ENCODE data around the gene DLGAP1. TPM values are rescaled to one million over a fixed set of nuclear protein-coding genes. Genes with fewer than 3 reads are reported as not detected.

Gene DLGAP1
- total and polyA plus RNA-seq, 2 of the 4 experiments (the other 2 are of a cell fraction), result under 0.01 to 0.09 TPM

- no peak for TF ChIP-seq SMC3 (IDR thresholded peaks at IDR 0.05; ENCODE audit: low read depth, low read length)
- TF ChIP-seq RFX5 (IDR thresholded peaks at IDR 0.05; ENCODE audit: low read depth, low read length), result no peak
- no peak for TF ChIP-seq MAFK (IDR thresholded peaks at IDR 0.05; ENCODE audit: low read depth, low read length)
These were observed 952.5 kb downstream of the DLGAP1 start (continued) for GRCh38 chr18:3502650-3503049.

DNA sequence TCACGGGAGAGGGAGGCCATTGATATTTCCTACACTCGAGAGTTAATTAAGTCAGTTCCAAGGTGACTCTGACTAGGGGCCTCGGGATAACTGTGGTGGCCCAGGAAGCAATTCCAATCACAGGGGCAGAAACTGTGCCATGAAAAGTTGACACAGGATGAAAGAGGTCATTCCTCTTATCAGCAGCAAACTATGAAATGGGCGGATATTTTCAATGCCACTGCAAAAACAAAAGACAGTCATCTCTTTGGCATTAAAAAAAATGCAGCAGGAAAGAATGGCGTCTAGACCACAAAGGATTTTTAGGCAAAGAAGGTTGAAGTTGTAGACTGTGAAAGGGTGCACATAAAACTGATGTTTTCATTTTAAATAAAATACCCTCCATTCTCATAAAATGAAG, 955.1 kb downstream of the DLGAP1 start:
- no peak overlapping the region for H3K56ac ChIP-seq (ENCODE audit: extremely low read depth, insufficient read depth, low read length)
- no peak overlapping the region for H2BK20ac ChIP-seq (ENCODE audit: low read depth, low read length)
- H3K9me1 ChIP-seq (ENCODE audit: insufficient read depth, low read length), result no peaks in the 10 kb centered on the region
- peak overlapping the region; percentile 20; the same call in 1 of the 2 replicates for H3K23ac ChIP-seq (ENCODE audit: low read depth, low read length)
- ATAC-seq (ENCODE audit: low read depth) (no peak), DNase-seq (no peak)
- H3K9me3 ChIP-seq (ENCODE audit: control insufficient read depth, insufficient read depth, low read length), result no peaks in the 10 kb centered on the region
- dilution Hi-C loops (cut with HindIII; ENCODE audit: low sequenced_read_pairs, unreplicated experiment) (no loop called here), intact Hi-C loops (cut with micrococcal nuclease) (no loop called here), in situ Hi-C loops (cut with MboI; ENCODE audit: low sequenced_read_pairs) (no loop called here)
- no peaks in the 10 kb centered on the region for H3K27me3 ChIP-seq (ENCODE audit: control insufficient read depth, insufficient read depth, low read length)
- H3K9ac ChIP-seq (ENCODE audit: low read depth, low read length), result no peak overlapping the region
- H2BK15ac ChIP-seq (ENCODE audit: low read depth, low read length), result no peak overlapping the region
- TF ChIP-seq MAFK (IDR thresholded peaks at IDR 0.05; ENCODE audit: low read depth, low read length), result no peak
- TF ChIP-seq SMC3 (IDR thresholded peaks at IDR 0.05; ENCODE audit: low read depth, low read length), result no peak
- TF ChIP-seq, protein P1, sequence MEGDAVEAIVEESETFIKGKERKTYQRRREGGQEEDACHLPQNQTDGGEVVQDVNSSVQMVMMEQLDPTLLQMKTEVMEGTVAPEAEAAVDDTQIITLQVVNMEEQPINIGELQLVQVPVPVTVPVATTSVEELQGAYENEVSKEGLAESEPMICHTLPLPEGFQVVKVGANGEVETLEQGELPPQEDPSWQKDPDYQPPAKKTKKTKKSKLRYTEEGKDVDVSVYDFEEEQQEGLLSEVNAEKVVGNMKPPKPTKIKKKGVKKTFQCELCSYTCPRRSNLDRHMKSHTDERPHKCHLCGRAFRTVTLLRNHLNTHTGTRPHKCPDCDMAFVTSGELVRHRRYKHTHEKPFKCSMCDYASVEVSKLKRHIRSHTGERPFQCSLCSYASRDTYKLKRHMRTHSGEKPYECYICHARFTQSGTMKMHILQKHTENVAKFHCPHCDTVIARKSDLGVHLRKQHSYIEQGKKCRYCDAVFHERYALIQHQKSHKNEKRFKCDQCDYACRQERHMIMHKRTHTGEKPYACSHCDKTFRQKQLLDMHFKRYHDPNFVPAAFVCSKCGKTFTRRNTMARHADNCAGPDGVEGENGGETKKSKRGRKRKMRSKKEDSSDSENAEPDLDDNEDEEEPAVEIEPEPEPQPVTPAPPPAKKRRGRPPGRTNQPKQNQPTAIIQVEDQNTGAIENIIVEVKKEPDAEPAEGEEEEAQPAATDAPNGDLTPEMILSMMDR (conservative IDR thresholded peaks at IDR 0.05; ENCODE audit: low read depth, low read length), result no peak
- no peak for TF ChIP-seq MXI1 (IDR thresholded peaks at IDR 0.05; ENCODE audit: borderline replicate concordance, low read depth, low read length)
- TF ChIP-seq, protein P2, sequence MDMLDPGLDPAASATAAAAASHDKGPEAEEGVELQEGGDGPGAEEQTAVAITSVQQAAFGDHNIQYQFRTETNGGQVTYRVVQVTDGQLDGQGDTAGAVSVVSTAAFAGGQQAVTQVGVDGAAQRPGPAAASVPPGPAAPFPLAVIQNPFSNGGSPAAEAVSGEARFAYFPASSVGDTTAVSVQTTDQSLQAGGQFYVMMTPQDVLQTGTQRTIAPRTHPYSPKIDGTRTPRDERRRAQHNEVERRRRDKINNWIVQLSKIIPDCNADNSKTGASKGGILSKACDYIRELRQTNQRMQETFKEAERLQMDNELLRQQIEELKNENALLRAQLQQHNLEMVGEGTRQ (IDR thresholded peaks at IDR 0.05; ENCODE audit: low read depth, low read length), result no peak
- TF ChIP-seq CHD1 (IDR thresholded peaks at IDR 0.05; ENCODE audit: low read depth, low read length), result no peak
- no peak for TF ChIP-seq RFX5 (IDR thresholded peaks at IDR 0.05; ENCODE audit: low read depth, low read length)
- TF ChIP-seq POLR2A (IDR thresholded peaks at IDR 0.05; ENCODE audit: low read depth, low read length), result no peak
- TF ChIP-seq CEBPB (IDR thresholded peaks at IDR 0.05; ENCODE audit: low read depth, low read length), result no peak
- no peak for TF ChIP-seq FOS (IDR thresholded peaks at IDR 0.05; ENCODE audit: low read depth, low read length)
- H3K14ac ChIP-seq (replicated peaks; ENCODE audit: low read depth, low read length), result no peak overlapping the region
- no peaks in the 10 kb centered on the region for H3K79me1 ChIP-seq (ENCODE audit: low read depth in 1 of 2, low read length in 2 of 2)
- no peaks in the 10 kb centered on the region; the same call in 1 of the 2 replicates for H3K4me1 ChIP-seq (ENCODE audit: control insufficient read depth, insufficient read depth, low read length)
- H4K20me1 ChIP-seq (ENCODE audit: insufficient read depth, low read length), result no peaks in the 10 kb centered on the region
- no peak overlapping the region for H4K5ac ChIP-seq (ENCODE audit: low read depth, low read length)
- H3K18ac ChIP-seq (ENCODE audit: low read depth, low read length), result no peak overlapping the region
- no peak overlapping the region for H4K8ac ChIP-seq (ENCODE audit: low read depth in 2 of 2, low read length in 2 of 2)
- H3K4me3 ChIP-seq (ENCODE audit: insufficient read depth, low read depth, low read length), result no peak overlapping the region
- peak overlapping the region; percentile 38 for H2AFZ ChIP-seq (replicated peaks; ENCODE audit: low read length, poor library complexity)
- WGBS, 2 experiments (ENCODE audit: extremely low coverage in 2 of 2, insufficient read length in 1 of 2), result no CpG with 5 or more reads among the region's 5 CpGs
- H4K91ac ChIP-seq (ENCODE audit: insufficient read depth, low read depth, low read length), result no peak overlapping the region
- H2AK9ac ChIP-seq (replicated peaks; ENCODE audit: low read depth, low read length, poor library complexity), result no peak overlapping the region
- BruUV-seq (replicated peaks), result no TSS peak
- ChIA-PET POLR2A (ENCODE audit: unreplicated experiment) (no interaction called here), CTCF (interaction anchor here (0.6 kb wide), 1 partner anchor 12 kb away, joined by 3 read pairs; no protein-coding TSS in a partner anchor)
- no peak overlapping the region for H3K27ac ChIP-seq (ENCODE audit: insufficient read depth, low read length)
- no peak overlapping the region for H2AK5ac ChIP-seq (ENCODE audit: low read depth, low read length)
- H3K36me3 ChIP-seq (ENCODE audit: control insufficient read depth, insufficient read depth, low read length), result no peaks in the 10 kb centered on the region
- no peak overlapping the region for H2BK5ac ChIP-seq (ENCODE audit: low read depth, low read length, poor library complexity, severe bottlenecking)
- H3K4ac ChIP-seq (ENCODE audit: low read depth, low read length), result no peak overlapping the region
- no peak overlapping the region for H3K4me2 ChIP-seq (ENCODE audit: low read depth, low read length)
- H2BK120ac ChIP-seq (ENCODE audit: low read depth, low read length), result no peak overlapping the region
